Stimulated activated naive CD8-positive, alpha-beta T cell treated with anti-CD3 and anti-CD28 coated beads, Interleukin-15, Interleukin-2, amounts not matched to agents 100 U/mL and 50 U/mL, for 24 hours (primary cell): ENCODE data around the gene SIX4.
"Not testable (repeated sequence)": the region's sequence is repeated elsewhere in the genome, so short reads cannot be mapped to it uniquely, and the experiment has no call there.

ENCODE experiments used
- ATAC-seq: fragments of 150-1000 bp; cut with Tn5 transposase; one replicate; pipeline ENCODE4 v1.10.0; 2021
- DNase-seq: peaks from one replicate; pipeline ENCODE4 v3.0.0; 2021

The SIX4 gene

DNA sequence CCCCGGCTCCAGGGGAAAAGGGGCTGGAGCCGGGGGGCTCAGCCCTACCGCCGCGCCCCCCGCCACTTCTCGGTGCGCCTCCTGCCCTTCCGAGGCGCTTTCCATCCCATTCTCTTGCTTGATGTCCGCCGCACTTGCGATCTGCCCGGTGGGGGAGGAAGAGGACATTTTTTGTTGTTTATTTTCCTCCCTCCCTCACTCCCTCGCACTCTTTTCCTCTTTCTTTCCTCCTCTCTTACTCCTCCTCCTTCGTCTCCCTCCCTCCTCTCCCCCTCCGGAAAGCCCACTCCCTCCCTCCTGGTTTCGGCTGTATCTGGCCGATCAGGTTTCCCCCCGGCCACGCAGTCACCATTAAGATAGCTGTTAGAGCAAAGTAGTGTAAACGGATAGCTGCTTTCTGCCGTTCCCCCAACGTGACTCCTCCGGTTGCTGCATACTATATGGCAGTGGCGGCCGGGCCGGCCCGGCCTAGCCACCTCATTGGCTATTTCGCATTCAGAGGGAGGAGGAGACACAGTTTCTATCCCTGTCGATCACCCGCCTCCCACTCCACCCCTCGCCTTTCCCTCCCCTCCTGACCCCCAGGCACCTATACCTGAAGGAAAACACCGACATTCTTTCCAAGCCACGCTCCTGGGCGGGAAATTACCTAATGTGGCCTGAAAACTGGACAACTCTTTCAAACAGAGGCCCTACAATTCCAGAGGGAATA, at the start of gene SIX4:
SIX4 (minus strand) TSS at position 445 of the 712 bp plus-strand sequence; CDS start at position 168, 277 bp downstream.
- DNase-seq (peak; percentile 22), ATAC-seq (peak; percentile 20)

DNA sequence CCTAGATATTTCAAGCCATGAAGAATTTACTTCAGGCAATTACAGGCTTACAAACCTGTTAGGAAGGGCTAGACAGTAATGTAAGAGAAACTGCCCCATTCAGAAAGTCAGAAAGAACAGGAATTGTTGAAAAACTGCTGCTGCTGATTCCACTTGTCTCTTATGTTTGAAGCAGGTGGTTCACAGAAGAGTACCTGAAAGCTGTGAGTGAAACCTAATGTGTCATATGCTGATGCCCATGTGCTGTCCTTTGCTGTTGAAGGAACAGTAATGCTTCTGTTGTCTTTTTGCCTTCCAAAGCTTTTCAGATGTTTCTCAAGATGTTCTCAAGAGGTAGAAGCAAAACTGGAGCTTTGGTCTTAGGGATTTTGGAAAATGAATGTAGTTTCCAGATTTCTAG, 49.4 kb upstream of the SIX4 start:
- DNase-seq, result no peak
- ATAC-seq, result no peak

- no peak for DNase-seq
- no peak for ATAC-seq
Observed at GRCh38 chr14:60771117-60771516, 47.0 kb upstream of the SIX4 start.

DNA sequence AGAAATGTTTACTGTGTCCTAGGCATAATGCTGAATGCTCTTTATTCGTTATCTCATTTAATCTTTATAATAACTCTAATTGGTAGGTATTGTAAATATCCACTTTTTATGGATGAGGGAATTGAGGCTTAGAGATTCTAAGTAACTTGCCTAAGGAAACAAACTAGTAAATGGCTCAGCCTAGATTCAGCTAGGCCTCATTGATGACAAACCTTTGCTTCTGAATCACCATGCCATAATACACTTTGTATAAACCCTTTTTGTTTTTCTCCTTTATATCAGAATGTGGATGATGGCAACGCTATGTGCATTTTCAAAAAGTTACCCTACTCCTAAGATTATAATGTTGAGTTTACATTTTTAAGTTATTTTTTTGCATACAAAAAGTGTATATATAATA, 44.5 kb upstream of the SIX4 start:
- no peak for ATAC-seq

GRCh38 chr14:60760644-60761364, 36.7 kb upstream of the SIX4 start:
- DNase-seq, result no peak
- no peak for ATAC-seq

More for the DNA sequence above, 44.5 kb upstream of the SIX4 start:
- DNase-seq, result no peak

- no peak for DNase-seq
- no peak for ATAC-seq
Observed at GRCh38 chr14:60760209-60760608, 36.1 kb upstream of the SIX4 start.

DNA sequence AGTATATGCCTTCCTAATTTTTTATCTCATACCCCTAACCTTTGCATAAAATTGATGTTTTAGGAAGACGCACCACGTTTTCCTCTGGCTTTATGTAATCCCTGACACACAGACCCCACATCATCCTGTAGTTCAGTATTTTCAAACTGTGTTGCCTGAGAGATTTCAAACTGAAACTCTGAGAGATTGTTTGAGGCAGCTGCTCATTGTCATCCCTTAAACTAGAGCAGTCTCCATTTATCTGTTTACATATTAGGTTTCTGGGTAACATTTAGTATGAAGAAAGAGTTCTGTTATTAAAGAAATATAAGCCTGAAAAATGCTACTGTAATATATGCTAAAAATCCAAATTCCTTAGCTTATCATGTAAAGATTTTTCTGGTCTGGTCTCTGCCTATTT, 34.7 kb upstream of the SIX4 start:
- DNase-seq, result no peak
- ATAC-seq, result no peak

- no peak for DNase-seq
- no peak for ATAC-seq
Observed at GRCh38 chr14:60757567-60758002, 33.4 kb upstream of the SIX4 start.

GRCh38 chr14:60756847-60757246, 32.7 kb upstream of the SIX4 start:
- DNase-seq, result no peak
- ATAC-seq, result no peak

- ATAC-seq, result peak; percentile 99
- peak; percentile 48 for DNase-seq
Observed at GRCh38 chr14:60753264-60754119, 29.3 kb upstream of the SIX4 start.

- DNase-seq (no peak), ATAC-seq (no peak)
Observed at GRCh38 chr14:60744566-60744965, 20.4 kb upstream of the SIX4 start.

DNA sequence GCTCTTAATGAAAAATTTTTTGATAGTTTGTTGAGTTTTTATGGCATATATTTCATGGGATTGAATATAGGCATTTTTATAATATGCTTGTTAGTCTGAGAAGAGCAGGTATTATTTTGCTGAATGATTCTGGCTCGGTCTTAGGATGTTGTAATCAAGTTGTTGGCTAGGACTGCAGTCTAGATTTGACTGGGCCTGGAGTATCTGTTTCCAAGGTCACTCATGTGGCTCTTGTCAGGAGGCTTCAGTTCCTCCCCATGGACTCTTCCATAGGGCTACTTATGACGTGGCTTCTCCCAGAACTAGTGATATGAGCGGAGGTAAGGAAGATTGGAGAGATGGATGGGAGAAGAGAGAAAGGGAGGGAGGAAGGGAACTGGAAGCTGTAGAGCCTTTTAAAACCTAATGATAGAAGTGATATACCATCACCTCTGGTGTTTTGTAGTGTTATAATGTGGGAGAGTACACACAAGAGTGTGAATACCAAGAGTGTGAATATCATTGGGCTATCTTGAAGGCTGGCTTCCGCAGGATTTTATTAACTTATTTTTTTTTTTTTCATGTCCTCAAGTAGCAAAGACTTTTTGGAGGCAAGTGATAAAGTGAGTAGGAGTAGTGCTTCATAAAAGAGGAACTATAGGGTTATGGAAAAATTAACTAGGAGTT, 14.8 kb upstream of the SIX4 start:
- ATAC-seq, result no peak
- DNase-seq, result no peak

GRCh38 chr14:60736494-60736893, 12.3 kb upstream of the SIX4 start:
- ATAC-seq (no peak), DNase-seq (no peak)

- ATAC-seq (no peak), DNase-seq (no peak)
Observed at GRCh38 chr14:60735416-60735815, 11.3 kb upstream of the SIX4 start.

DNA sequence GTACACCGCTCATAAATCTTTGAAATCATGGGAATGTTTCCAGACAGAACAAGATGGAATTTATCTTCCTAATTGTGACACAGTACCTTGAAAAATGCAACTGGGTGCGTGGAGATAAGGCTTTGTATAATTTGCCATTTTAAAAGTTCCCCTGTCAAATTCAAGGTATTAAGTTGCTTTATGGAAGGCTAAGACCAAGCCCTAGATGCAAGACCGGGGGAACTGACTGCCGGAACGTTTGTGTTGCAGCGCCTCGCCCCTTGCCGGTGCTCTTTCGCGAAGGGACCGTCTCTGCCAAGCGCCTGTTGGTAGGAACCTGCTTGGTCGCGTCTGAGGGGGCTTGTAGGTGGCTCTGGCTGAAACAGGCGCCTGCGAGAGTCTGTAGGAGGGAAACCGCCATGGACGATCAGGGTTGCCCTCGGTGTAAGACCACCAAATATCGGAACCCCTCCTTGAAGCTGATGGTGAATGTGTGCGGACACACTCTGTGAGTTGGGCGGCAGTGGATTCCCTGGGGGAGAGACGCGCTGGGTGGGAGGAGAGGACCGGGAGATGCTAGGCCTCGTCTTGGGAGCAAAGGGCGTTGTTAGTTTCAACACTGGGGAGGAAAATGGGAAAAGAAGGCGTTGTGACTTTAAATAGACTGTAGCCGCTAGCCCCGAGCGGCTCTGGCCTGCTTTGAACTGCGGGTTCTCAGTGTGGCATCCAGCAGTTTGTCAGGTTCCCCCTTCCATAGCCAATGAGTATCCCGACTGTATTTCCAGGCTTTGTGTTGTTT, 10.5 kb upstream of the SIX4 start, which contains the start of gene MNAT1:
MNAT1 (plus strand) TSS at position 297 of the 778 bp plus-strand sequence; CDS start at position 399, 102 bp downstream.
- DNase-seq (peak; percentile 81), ATAC-seq (peak; percentile 99)

DNA sequence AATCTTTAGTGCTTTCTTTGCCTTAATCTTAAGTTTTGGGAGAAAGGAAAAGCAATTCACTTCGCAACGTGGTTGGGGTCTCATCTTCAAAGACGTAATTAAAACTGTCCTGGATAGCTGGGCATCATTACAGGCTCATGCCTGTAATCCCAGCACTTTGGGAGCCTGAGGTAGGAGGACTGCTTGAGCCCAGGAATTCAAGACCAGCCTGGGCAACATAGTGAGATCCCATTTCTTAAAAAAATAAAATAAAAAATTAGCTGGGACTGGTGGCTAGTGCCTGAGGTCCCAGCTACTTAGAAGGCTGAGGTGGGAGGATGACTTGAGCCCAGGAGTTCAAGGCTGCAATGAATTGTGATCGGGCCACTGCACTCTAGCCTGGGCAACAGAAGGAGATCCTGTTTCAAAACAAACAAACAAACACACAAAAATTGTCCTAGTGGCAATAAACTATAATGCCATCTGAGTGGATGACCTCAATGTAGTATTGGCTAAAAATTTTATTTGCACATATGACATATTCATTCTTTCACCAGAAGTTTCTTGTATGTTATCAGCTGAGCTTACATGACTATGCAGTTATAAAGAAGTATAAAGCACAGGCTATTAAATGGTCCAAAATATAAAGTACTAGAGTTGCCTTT, 8.8 kb upstream of the SIX4 start:
- ATAC-seq (no peak), DNase-seq (no peak)

GRCh38 chr14:60731291-60731690, 7.1 kb upstream of the SIX4 start:
- not testable (repeated sequence) for DNase-seq, ATAC-seq

- DNase-seq (peak; percentile 43), ATAC-seq (peak; percentile 8)
Observed at GRCh38 chr14:60723116-60723906, 840 bp downstream of the SIX4 start.

GRCh38 chr14:60722357-60723115, 1.6 kb downstream of the SIX4 start:
- ATAC-seq (peak; percentile 35), DNase-seq (peak; percentile 28)
